NT2/D1 (cell line): ENCODE data around the gene TFDP1.

Source experiments
- SUZ12 ChIP-seq: IDR thresholded peaks from 2 replicates; pipeline ENCODE4 v1.6.1; 2011; ENCODE audit not compliant: insufficient read length, insufficient read depth; ENCODE audit errors: extremely low read depth
- YY1 ChIP-seq: IDR thresholded peaks from 2 replicates; pipeline ENCODE4 v1.6.1; 2011; ENCODE audit not compliant: insufficient read length, insufficient read depth
- ZNF274 ChIP-seq: IDR thresholded peaks from 2 replicates; pipeline ENCODE4 v1.6.1; 2011; ENCODE audit warnings: mild to moderate bottlenecking, low read depth, low read length

DNA sequence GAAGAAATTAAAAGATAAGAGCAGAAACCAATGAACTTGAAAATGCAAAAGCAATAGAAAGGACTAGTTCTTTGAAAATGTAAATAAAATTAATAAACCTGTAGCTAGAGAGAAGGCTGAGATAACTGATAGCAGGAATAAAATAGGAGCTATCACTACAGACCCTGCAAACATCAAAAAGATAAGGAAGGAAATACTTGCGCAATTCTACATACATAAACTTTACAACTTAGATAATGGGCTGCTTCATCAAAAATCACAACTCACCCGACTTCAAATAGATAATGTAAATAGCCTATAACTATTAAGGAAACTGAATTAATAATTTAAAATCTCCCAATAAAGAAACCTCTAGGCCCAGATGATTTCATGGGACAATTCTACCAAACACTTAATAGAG, 77.0 kb downstream of the TFDP1 start:
- no peak for TF ChIP-seq SUZ12
- no peak for TF ChIP-seq ZNF274
- TF ChIP-seq YY1: no peak
